ENCODE data around the gene TAOK3.

DNA sequence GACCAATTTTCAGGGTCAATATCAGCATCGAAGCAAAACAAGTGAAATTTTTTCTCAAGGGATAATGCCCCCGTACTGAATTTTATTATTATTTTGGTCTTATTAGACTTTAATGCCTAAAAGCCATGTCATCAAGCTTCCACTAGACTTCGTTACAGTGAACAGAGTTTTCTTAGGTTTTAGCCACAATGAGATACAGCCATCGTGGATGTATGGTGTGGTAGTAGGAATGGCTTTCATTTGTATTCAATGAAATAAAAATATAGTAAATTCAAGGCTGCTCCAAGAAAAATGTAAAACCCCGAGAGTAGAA is 11.7 kb downstream of the TAOK3 start:
- TF ChIP-seq, protein P1, sequence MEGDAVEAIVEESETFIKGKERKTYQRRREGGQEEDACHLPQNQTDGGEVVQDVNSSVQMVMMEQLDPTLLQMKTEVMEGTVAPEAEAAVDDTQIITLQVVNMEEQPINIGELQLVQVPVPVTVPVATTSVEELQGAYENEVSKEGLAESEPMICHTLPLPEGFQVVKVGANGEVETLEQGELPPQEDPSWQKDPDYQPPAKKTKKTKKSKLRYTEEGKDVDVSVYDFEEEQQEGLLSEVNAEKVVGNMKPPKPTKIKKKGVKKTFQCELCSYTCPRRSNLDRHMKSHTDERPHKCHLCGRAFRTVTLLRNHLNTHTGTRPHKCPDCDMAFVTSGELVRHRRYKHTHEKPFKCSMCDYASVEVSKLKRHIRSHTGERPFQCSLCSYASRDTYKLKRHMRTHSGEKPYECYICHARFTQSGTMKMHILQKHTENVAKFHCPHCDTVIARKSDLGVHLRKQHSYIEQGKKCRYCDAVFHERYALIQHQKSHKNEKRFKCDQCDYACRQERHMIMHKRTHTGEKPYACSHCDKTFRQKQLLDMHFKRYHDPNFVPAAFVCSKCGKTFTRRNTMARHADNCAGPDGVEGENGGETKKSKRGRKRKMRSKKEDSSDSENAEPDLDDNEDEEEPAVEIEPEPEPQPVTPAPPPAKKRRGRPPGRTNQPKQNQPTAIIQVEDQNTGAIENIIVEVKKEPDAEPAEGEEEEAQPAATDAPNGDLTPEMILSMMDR (IDR thresholded peaks at IDR 0.05; ENCODE audit: low read depth, low read length): no peak
- TF ChIP-seq POLR2A (IDR thresholded peaks at IDR 0.05; ENCODE audit: extremely low read depth, insufficient read length): no peak
